Upper lobe of left lung (tissue), 4 donors: ENCODE data around the gene GRK3.

ENCODE experiments used
- EP300 ChIP-seq, 4 donors: sonication (generic); formaldehyde crosslinking; IDR thresholded peaks; one replicate each; pipeline ENCODE4 v1.5.1; 2017; ENCODE audit warnings: antibody characterized with exemption in 4 of 4, control low read depth in 2 of 4
- POLR2A ChIP-seq, 4 donors: fragments of 450-650 bp; IDR thresholded peaks; one replicate each; pipeline ENCODE4 v1.5.1; 2016 to 2017; ENCODE audit warnings: antibody characterized with exemption in 4 of 4, mild to moderate bottlenecking in 2 of 4
- POLR2AphosphoS5 ChIP-seq, 2 donors: sonication (generic); formaldehyde crosslinking; IDR thresholded peaks; one replicate each; pipeline ENCODE4 v1.5.1; 2017; ENCODE audit warnings: antibody characterized with exemption in 2 of 2
- TF ChIP-seq, protein P1 (sequence below), 6 experiments: fragments of 450-650 bp in 4 of 6; fragments of 200-600 bp in 2 of 6; sonication (generic) in 2 of 6; IDR thresholded peaks; one replicate each; pipeline ENCODE4 v1.5.1; 2016 to 2019; ENCODE audit warnings: antibody characterized with exemption in 6 of 6

DNA sequence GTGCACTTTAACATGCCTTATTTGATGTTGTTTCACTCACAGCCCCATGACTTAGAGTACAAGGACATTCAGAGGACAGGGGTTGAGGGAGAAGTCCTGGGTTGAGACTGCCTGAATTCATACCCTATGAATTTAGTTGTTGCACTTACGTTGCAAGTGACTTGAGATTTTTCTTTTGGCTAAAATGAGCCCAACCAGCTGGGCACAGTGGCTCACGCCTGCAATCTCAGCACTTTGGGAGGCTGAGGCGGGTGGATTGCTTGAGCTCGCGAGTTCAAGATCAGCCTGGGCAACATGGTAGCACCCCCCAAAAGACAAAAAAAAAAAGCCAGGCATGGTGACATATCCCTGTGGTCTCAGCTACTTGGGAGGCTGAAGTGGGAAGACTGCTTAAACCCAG lies 7.3 kb upstream of the GRK3 start:
- TF ChIP-seq, protein P1, sequence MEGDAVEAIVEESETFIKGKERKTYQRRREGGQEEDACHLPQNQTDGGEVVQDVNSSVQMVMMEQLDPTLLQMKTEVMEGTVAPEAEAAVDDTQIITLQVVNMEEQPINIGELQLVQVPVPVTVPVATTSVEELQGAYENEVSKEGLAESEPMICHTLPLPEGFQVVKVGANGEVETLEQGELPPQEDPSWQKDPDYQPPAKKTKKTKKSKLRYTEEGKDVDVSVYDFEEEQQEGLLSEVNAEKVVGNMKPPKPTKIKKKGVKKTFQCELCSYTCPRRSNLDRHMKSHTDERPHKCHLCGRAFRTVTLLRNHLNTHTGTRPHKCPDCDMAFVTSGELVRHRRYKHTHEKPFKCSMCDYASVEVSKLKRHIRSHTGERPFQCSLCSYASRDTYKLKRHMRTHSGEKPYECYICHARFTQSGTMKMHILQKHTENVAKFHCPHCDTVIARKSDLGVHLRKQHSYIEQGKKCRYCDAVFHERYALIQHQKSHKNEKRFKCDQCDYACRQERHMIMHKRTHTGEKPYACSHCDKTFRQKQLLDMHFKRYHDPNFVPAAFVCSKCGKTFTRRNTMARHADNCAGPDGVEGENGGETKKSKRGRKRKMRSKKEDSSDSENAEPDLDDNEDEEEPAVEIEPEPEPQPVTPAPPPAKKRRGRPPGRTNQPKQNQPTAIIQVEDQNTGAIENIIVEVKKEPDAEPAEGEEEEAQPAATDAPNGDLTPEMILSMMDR (IDR thresholded peaks at IDR 0.05) = no peak
- TF ChIP-seq POLR2AphosphoS5 (IDR thresholded peaks at IDR 0.05) = no peak
- TF ChIP-seq POLR2A (IDR thresholded peaks at IDR 0.05) = no peak
- no peak for TF ChIP-seq EP300 (IDR thresholded peaks at IDR 0.05)
